Brain pericyte (primary cell): ENCODE results near the gene NUDCD3.
"Not testable (repeated sequence)": the region's sequence is repeated elsewhere in the genome, so short reads cannot be mapped to it uniquely, and the experiment has no call there.

Source experiments
- DNase-seq: peaks from one replicate; pipeline ENCODE4 v3.0.0-alpha.2; 2012; ENCODE audit warnings: low read depth, low spot score

NUDCD3 gene

GRCh38 chr7:44518761-44519160 lies 28.3 kb upstream of the NUDCD3 start:
- DNase-seq: no peak

- no peak for DNase-seq
Observed at GRCh38 chr7:44517175-44517574, 26.7 kb upstream of the NUDCD3 start.

- no peak for DNase-seq
Observed at GRCh38 chr7:44515590-44516268, 25.3 kb upstream of the NUDCD3 start.

- DNase-seq: no peak
Observed at GRCh38 chr7:44512736-44513135, 22.3 kb upstream of the NUDCD3 start.

- DNase-seq: no peak
Observed at GRCh38 chr7:44511863-44512468, 21.5 kb upstream of the NUDCD3 start.

- DNase-seq: no peak
Observed at GRCh38 chr7:44511236-44511635, 20.8 kb upstream of the NUDCD3 start.

GRCh38 chr7:44508328-44509030 lies 18.0 kb upstream of the NUDCD3 start:
- no peak for DNase-seq

- not testable (repeated sequence) for DNase-seq
Observed at GRCh38 chr7:44506592-44507288, 16.3 kb upstream of the NUDCD3 start.

GRCh38 chr7:44505595-44505994 lies 15.1 kb upstream of the NUDCD3 start:
- DNase-seq: no peak

- DNase-seq: no peak
Observed at GRCh38 chr7:44498230-44498954, 7.9 kb upstream of the NUDCD3 start.

GRCh38 chr7:44497155-44498027 lies 6.9 kb upstream of the NUDCD3 start:
- DNase-seq: no peak

GRCh38 chr7:44496385-44496784 lies 5.9 kb upstream of the NUDCD3 start:
- DNase-seq: no peak

GRCh38 chr7:44494960-44495359 lies 4.5 kb upstream of the NUDCD3 start:
- DNase-seq: no peak

GRCh38 chr7:44491229-44491628 lies 771 bp upstream of the NUDCD3 start:
- DNase-seq: no peak

- DNase-seq: no peak
Observed at GRCh38 chr7:44489955-44490350, 505 bp downstream of the NUDCD3 start.

- DNase-seq: no peak
Observed at GRCh38 chr7:44488955-44489354, 1.5 kb downstream of the NUDCD3 start.

- DNase-seq: no peak
Observed at GRCh38 chr7:44486693-44487092, 3.8 kb downstream of the NUDCD3 start.

- DNase-seq: no peak
Observed at GRCh38 chr7:44486001-44486400, 4.5 kb downstream of the NUDCD3 start.

- no peak for DNase-seq
Observed at GRCh38 chr7:44484482-44485313, 5.8 kb downstream of the NUDCD3 start.
